OCI-LY7 (cell line): ENCODE results near the gene ZNF570.

Experiments used
- CTCF ChIP-seq: fragments of 200-600 bp; sonication (generic); conservative IDR thresholded peaks from 2 replicates; pipeline ENCODE4 v1.5.1; 2014; ENCODE audit warnings: mild to moderate bottlenecking, antibody characterized with exemption, low read length, moderate library complexity, mixed read lengths
- EZH2phosphoT487 ChIP-seq: fragments of 200-600 bp; sonication (generic); IDR thresholded peaks from 2 replicates; pipeline ENCODE4 v1.6.1; 2018; ENCODE audit warnings: low read depth, borderline replicate concordance, mild to moderate bottlenecking, mixed run types, antibody characterized with exemption, low read length, moderate library complexity, mixed read lengths

DNA sequence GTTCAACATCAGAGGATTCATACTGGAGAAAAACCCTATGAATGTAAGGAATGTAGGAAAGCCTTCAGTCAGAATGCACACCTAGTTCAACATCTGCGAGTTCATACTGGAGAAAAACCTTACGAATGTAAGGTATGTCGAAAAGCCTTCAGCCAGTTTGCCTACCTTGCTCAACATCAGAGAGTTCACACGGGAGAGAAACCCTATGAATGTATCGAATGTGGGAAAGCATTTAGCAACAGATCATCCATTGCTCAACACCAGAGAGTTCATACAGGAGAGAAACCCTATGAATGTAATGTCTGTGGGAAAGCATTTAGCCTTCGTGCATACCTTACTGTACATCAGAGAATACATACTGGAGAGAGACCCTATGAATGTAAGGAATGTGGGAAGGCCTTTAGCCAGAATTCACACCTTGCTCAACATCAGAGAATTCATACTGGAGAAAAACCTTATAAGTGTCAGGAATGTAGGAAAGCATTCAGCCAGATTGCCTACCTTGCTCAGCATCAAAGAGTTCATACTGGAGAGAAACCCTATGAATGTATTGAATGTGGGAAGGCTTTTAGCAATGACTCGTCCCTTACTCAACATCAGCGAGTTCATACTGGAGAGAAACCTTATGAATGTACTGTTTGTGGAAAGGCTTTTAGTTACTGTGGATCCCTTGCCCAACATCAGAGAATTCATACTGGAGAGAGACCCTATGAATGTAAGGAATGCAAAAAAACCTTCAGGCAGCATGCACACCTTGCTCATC lies 15.4 kb downstream of the ZNF570 start:
- TF ChIP-seq CTCF (no peak), EZH2phosphoT487 (no peak)
